GM18909 (cell line): ENCODE data around the gene TBC1D14.
"Not testable (repeated sequence)": the region's sequence is repeated elsewhere in the genome, so short reads cannot be mapped to it uniquely, and the experiment has no call there.

Experiments used
- ATAC-seq: cut with Tn5 transposase; IDR thresholded peaks from one replicate; pipeline ENCODE4 v1.9.1; 2021; ENCODE audit warnings: mild to moderate bottlenecking; ENCODE audit not compliant: unreplicated experiment, poor library complexity

The TBC1D14 gene

DNA sequence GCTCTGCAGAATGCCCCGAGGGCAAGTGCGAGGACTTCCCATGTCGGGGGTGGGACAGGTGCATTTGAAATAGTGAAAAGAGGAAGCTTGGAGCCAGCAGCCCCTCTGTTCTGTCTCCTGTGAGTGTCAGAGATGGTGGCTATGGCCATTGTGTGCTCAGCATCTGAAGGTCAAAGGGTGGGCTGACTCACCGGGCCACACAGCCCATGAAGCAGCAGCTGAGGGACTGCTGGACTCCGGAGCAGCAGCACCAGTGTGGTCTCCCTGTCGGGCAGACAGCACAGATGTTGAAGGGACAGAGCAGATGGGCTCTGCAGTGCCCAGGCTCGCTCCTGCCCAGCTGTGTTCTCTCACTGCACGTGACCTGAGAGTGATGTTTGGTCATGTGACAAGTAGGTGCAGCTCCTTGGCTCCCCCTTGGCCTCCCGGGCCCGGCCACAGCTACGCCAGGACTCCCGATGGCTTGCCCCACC, 53.5 kb downstream of the TBC1D14 start:
- ATAC-seq, result no peak

DNA sequence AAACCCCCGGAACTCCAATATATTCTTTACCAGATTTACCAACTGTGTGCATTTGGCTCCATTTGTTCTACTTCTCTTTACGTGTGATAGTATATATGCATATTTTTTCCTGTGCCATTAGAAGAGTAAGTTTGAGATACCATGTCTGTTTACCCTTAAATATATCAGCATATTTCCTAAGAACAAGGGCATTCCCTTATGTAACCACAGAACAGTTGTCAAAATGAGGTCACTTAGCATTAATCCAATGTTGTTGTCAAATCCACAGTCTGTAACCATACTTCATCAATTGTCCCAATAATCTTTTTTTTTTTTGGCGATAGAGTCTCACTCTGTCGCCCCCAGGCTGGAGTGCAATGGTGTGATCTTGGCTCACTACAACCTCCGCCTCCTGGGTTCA, 55.2 kb downstream of the TBC1D14 start:
- peak; percentile 5 for ATAC-seq

DNA sequence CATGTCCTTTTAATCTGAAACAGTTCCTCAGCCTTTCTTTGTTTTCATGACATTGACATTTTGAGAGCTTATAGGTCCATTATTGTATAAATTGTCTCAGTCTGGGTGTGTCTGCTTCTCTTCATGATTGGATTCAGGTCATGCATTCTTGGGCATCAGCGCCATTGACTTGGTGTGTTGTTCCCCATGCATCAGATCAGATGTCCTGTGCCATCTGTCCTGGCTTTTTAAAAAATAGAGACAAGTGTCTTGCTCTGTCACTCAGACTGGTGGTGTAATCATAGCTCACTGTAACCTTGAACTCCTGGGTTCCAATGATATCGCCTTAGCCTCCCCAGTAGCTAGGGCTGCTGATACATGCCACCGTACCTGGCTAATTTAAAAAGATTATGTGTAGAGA, 55.7 kb downstream of the TBC1D14 start:
- no peak for ATAC-seq

DNA sequence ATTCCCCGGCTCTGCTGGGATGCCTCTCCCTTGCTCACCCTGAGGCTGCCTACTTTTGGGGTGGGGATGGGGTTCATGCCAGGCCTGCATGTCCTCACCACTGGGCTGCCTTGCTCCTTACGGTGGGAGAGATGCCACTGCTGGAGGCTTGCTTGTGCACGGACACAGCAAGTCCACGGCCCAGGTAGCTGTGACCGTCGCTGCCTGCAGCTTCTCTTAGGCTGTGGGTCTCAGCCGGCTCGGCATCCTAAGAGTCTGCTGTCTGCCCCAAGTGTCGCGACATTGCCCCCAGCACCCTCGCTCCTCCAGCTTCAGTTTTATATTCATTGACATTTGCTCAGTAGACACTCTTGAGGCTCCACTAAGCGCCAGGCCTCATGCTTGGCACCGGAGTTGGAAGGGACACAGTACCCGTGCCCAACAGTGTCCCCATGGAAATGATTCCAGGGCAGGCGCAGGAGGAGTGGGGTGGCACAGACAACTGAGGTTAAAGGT, 58.3 kb downstream of the TBC1D14 start:
- ATAC-seq, result no peak

DNA sequence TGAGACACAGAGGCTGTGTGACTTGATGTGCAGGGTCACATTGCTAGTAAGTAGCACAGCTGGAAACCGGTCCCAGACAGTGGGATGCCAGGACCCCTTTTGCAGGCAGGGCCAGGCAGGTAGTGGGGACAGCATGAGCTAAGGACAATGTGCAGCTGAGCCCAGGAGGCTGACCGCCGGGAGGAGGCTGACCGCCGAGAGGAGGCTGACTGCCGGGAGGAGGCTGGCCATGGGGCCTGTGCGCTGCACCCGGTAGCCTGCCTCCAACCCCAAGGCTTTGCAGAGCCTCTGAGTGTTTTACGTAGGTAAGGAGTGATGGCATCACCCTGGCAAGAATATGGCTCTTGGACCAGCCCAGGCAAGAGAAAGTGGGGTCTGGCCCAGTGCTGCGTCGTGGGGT, 58.9 kb downstream of the TBC1D14 start:
- no peak for ATAC-seq

DNA sequence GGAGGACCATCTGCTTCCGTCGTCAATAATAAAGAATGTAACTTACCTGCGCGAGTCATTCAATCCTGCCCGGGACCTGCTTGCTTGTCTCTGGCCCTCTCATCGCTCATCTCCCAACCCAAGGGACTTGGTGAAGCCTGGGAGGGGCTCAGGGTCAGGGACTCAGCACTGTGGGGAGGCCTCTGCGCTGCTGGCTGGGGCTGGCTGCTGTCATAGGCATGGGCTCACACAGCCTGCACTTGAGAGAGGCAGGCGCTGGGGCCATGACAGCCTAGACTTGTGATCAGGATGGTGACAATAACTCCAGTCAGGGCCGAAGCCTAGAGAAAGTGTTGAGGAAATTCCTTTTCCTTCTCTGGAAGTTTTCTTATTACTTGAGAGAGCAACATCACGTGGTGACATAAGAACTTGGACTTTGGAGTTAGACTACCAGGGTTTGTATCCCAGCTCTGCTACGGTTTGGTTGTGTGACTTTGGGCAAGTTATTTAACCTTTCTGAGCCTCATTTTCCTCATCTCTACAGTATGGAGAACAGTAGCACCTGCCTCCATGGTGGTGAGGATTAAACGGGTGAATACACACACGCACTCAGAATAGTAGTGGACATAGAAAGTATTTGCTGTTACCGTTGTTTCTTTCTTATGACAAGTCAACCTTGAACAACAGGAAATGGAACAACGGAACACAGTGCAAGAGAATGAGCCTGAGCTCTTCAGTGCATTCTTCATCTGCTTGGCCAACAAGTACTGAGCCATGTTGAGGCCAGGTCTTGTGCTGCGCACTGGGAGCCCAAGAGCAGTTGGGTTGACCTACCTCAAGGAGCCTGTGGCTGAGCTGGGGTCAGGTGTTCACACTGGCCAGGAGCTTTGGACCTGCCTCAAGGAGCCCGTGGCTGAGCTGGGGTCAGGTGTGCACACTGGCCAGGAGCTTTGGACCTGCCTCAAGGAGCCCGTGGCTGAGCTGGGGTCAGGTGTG, 60.5 kb downstream of the TBC1D14 start:
- ATAC-seq, result peak; percentile 80

DNA sequence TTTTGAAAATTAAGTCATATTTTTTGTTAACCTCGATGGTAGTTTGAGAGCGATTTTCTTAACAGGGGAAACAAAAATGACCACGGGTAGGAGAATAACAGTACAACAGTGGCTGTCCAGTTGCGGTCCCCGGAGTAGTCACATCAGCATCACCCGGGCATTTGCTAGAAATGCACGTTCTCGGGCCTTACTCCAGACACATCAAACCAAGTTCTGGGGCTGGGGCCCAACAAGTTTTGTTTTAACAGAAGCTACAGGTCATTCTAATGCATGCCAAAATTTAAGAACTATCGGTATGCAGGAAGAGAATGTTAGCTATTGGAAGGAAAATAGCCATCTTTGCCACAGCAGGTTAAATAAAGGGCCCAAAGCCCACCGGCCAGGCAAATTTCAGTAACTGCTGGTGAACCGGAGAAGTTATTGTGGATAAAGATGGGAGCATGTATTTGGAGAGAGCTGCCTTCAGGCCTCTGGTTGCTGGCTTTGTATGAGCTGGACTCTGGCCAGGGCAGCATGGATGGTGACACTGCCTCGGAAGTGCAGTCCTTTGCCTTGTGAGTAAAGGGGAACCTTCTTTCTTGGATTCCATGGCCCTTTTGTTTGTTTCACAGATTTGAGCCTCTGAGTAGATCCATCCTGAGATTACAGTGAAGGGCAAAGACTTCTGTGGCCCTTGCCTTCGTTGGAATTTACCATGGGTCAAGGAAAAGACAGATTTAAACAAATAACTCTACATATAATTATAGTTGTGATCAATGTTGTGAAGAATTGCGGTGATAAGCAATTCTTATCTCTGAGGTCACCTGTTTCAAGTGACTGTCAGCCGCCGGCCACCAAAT, 62.1 kb downstream of the TBC1D14 start:
- no peak for ATAC-seq

DNA sequence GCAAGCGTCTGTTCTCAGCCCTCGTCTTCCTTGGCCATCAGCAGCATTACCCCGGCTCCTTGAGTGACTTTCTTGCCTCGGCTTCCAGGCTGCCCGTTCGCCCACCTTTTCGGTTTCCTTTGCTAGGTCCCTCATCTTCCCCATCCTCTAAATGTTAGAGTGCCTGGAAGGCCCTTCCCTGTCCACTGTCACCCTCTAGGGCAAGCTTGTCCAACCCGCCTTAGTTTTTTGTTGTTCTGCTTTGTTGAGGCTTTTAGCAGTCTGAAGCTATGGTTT, 62.7 kb downstream of the TBC1D14 start:
- no peak for ATAC-seq

DNA sequence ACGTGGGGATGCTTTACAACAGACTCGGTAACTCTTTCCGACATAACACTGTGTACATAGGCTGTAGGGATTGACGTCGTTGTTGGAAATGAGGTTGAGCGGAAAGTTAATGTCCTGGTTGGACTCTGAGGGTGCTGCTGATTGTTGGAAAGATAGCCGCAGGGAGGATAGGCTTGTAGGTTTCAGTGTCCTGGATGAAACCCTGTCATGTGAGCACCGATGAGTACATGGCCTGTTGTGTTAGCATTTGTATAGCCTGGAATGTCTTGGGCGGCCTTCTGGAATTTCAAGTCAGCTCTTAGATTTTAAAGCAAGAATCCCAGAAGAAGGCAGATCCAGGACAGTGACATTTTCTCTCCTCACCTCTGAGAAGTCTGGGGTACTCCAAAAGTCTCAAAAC, 63.3 kb downstream of the TBC1D14 start:
- no peak for ATAC-seq

DNA sequence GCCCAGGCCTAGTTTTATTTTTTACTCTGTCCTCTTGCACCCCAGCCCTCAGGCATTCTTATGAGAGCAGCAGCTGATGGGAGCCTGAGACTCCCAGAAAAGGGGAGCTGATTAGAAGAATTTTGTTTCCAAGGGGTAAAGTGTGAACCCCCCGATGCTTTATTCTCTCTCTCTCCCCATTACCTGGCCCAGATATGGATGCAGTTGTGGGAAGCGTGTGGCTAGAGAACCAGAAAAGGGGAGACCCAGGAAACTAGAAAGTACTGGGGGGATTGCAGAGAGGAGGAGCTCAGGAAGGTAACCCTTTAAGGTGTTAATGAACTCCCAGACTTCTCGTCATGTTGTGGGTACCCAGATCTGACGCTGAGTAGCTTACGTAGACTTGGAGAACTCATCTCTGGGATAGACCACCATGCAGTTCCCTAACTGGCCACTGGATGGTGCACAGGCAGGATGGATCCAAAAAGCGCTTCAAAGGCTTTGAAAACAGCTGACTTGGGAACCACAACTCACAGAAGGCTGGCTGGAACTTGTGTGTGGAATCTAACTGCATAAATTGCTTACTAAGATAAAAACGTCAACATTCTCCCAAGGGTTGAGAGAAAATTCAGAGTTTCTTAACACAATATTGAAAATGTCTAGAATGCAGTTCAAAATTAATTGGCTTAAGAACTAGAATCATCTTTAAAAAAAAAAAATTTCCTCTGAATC, 64.7 kb downstream of the TBC1D14 start:
- ATAC-seq, result peak; percentile 52

DNA sequence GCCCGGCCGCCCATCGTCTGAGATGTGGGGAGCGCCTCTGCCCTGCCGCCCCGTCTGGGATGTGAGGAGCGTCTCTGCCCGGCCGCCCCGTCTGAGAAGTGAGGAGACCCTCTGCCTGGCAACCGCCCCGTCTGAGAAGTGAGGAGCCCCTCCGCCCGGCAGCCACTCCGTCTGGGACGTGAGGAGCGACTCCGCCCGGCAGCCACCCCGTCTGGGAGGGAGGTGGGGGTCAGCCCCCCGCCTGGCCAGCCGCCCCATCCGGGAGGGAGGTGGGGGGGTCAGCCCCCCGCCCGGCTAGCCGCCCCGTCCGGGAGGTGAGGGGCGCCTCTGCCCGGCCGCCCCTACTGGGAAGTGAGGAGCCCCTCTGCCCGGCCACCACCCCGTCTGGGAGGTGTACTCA, 68.2 kb downstream of the TBC1D14 start:
- not testable (repeated sequence) for ATAC-seq

DNA sequence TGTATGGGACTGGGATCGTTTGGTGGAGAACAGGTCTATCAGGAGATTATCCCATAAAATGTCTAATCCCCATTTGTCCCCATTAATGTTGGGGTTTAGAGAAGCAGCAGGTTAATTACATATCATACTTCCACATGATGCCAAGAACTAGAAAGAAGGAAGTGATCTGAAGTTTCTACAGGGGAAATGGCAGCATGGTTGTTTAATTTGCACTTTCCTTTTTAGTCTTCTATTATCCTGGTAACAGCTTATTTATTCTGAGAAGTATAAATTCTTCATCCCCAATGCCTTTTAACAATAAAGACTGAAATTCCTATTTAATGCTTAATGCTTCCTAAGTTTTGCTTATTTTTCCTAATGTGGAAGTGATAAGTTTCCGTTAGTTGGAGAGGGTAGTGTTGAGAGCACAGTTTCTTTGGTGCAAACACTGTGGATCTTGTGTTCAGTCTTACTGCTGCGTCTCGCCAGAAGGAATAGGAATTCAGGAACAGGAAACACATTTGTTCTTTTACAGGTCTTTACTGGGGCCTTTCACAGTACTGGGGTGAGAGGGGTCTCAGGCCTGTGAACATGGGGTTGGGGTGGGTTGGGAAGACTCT, 74.0 kb downstream of the TBC1D14 start:
- ATAC-seq, result no peak

DNA sequence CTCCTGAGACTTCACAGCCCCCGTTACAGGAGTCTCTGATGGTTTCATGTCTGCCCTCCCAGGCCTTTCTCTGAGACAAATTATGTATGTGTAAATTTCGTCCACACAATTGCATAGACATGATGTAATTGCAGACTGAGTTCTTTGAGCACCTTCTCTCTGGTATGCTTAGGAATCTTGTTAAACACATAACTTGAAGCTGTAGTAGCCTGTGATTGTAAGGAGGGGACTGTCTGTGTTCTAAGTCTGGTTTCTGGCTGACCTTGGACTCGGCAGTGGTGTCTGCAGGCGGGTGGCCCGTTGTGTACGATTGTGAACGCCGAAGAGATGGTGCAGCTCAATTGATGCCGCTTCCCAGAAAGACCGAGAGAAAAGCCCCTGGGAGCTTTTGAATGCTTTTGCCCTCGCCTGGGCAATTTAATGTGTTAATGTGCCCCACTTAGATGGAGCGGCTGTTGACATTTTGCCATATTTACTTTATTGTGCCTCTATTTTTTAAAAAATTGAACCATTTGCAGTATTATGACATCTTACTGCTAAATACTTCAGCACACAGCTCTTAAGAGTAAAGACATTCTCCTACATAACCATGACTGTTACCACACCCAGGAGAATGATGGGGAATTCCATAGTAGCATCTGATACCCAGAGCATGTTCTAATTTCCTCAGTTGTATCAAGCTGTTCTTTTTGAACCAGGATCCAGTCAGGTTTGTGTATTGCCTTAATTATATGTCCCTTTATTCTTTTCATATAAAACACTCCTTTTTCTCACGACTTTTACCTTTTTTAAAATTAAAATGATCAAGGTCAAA, 75.2 kb downstream of the TBC1D14 start:
- ATAC-seq, result no peak

DNA sequence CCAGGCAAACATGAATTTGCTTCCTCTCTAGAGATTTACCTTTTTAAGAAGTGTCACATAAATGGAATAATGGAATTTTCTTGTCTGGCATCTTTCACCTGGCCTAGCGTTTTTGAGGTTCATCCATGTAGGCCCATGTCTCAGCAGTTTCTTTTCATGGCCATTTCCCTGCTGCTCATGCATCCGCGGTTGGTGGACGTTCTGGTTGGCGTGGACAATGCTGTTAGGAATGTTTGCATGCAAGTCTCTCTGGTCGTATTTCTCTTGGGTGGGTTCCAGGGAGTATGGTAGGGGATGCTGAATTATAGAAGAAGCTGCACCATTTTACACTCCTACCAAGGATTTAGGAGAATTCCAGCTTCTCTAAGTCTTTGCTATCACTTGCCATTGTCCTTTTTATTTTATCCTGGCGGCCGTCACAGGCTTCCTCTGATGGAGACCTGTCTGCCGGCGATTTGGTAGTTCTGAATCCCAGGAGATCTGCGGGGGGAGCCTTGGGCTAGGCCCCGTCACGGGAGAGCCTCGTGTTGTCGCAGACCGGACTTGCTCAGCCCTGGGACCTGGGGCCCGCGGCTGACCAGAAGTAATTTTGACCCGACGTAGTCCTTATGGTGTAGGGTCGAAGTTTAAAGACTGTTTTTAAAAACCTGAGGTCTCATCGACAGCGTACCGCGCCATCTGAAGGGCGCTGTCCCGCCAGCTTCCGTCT, 76.6 kb downstream of the TBC1D14 start:
- ATAC-seq, result peak; percentile 27

DNA sequence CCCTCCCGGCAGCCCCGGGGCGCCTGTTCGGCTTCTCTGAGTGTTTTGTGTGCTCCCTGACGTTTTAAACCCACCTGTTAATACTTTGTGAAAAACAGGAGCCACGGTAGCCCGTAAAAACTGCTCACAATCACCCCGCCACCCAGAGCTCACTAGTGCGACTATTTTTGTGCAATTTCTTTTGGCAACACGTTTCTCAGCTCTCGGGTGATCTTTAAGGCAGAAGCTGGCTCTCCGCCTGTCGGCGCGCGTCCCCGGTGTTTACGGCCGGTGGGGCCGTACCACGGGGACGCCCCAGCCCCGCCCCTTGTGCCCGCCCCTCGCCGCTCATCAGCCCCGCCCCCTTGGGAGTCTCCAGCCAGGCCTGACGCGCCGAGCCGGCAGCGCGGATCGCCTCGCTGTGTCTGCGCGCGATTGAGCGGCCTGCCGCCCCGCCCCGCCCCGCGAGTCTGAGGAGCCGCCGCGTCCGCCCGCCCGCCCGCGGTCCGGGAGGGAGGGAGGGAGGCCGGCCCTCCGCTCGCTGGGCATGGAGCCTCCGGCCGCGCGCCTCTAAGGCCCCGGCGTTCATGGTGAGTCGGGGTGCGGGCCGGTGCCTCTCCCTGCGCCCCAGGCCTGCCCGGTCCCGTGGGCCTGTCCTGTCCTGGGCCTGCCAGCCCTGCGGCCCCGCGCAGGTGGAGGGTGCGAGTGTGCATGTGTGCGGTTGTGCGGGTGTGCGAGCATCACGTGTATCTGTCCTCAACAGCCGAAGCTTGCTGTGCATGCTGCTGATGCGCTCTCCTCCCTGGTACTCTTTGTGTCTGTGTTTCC, 77.4 kb downstream of the TBC1D14 start:
- peak; percentile 83 for ATAC-seq

DNA sequence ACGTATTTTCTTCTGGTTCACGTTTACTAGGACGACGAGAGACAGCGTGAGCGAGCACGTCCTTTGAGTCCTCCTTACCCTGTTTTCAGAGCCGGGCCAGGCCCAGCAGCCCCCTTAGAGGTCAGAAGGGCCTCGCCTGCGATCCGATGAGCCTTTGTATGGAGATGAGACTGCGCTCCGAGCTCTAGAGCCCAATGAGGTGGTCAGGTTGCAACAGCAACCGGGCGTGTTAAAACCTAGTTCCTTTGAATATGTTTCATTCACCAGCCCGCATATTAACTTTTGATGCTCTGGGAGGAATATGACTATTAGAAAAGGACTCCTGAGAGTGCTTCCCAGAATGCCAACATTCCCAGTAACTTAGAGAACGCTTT, 77.9 kb downstream of the TBC1D14 start:
- ATAC-seq, result no peak

DNA sequence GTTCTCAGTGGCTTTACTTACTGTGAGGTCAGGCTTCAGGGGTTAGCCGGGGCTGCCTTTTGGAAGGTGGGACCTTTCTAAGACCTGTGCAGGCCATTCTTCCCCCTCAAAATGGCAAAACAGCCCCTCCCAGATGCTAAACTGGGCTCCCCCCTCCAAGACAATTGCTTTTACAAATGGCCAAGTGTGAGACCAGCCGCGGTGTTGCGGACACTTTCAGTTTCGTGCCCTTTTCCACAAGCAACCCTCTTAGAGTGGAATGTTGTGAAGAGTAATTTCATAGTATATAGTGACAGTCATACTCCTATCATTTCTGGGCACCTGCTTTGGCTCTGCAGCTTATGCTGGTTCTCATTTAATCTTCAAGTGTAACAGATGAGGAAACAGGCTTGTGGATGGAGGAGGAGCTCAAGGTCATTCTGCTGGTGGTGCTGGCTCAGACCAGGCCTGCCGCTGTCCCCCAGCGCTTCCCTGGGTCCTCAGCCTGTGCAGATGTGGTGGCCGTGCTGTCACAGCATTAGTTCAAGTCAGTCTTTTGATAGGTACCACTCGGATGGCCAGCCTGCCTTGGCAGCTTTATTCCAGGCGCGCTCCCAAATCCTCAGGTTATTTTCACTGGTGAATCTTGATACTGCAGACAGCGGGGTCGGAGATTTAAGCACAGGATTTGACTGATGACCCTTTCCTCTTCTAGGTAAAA, 78.5 kb downstream of the TBC1D14 start:
- ATAC-seq, result no peak
